HEK293T (cell line): ENCODE results near the gene LSM3.

Source experiments
- BHLHE40 ChIP-seq: fragments of 450-650 bp; IDR thresholded peaks from 2 replicates; pipeline ENCODE4 v1.6.1; 2016; ENCODE audit warnings: mild to moderate bottlenecking, moderate library complexity, borderline replicate concordance
- ELF4 ChIP-seq: fragments of 450-650 bp; IDR thresholded peaks from 2 replicates; pipeline ENCODE4 v1.6.1; 2017; ENCODE audit warnings: antibody characterized with exemption
- FOXA1 ChIP-seq: fragments of 450-650 bp; IDR thresholded peaks from 2 replicates; pipeline ENCODE4 v1.6.1; 2016; ENCODE audit warnings: mild to moderate bottlenecking
- FOXK2 ChIP-seq: fragments of 450-650 bp; IDR thresholded peaks from 2 replicates; pipeline ENCODE4 v1.6.1; 2016; ENCODE audit warnings: mild to moderate bottlenecking
- FOXM1 ChIP-seq: fragments of 450-650 bp; IDR thresholded peaks from 2 replicates; pipeline ENCODE4 v1.6.1; 2017; ENCODE audit warnings: mild to moderate bottlenecking, borderline replicate concordance
- HDGF ChIP-seq: fragments of 450-650 bp; IDR thresholded peaks from 2 replicates; pipeline ENCODE4 v1.6.1; 2017; ENCODE audit warnings: antibody characterized with exemption, borderline replicate concordance
- LEF1 ChIP-seq: fragments of 450-650 bp; IDR thresholded peaks from 2 replicates; pipeline ENCODE4 v1.6.1; 2017; ENCODE audit warnings: mild to moderate bottlenecking, borderline replicate concordance
- NFRKB ChIP-seq: fragments of 450-650 bp; IDR thresholded peaks from 2 replicates; pipeline ENCODE4 v1.6.1; 2016; ENCODE audit warnings: mild to moderate bottlenecking, moderate library complexity
- SP1 ChIP-seq: fragments of 450-650 bp; IDR thresholded peaks from 2 replicates; pipeline ENCODE4 v1.6.1; 2017
- SUZ12 ChIP-seq: fragments of 450-650 bp; IDR thresholded peaks from 2 replicates; pipeline ENCODE4 v1.6.1; 2016; ENCODE audit warnings: mild to moderate bottlenecking
- TARDBP ChIP-seq: fragments of 450-650 bp; IDR thresholded peaks from 2 replicates; pipeline ENCODE4 v1.6.1; 2016
- ZNF384 ChIP-seq: fragments of 450-650 bp; IDR thresholded peaks from 2 replicates; pipeline ENCODE4 v1.6.1; 2016

- TF ChIP-seq FOXK2 (no peak), TARDBP (no peak), ZNF384 (no peak), LEF1 (no peak), BHLHE40 (no peak), SP1 (no peak), NFRKB (no peak), HDGF (no peak), ELF4 (no peak), FOXM1 (no peak), SUZ12 (no peak), FOXA1 (no peak)
These were observed 41.6 kb upstream of the LSM3 start for GRCh38 chr3:14137004-14137403.
